ENCODE results near the gene STAB2. TPM values are rescaled to one million over a fixed set of nuclear protein-coding genes. Genes with fewer than 3 reads are reported as not detected.

STAB2 gene
- total RNA-seq, 4 donors from 2014 or later: not detected

GRCh38 chr12:103679421-103680170, 92.5 kb downstream of the STAB2 start:
- no peak overlapping the region for H3K4me3 ChIP-seq
- no peaks in the 10 kb centered on the region for H3K36me3 ChIP-seq
- intact Hi-C loops (cut with DNase I; ENCODE audit: low total_unique reads) (no loop called here), in situ Hi-C loops (cut with MboI; ENCODE audit: low sequenced_read_pairs in 4 of 4) (no loop called here)
- no peak for TF ChIP-seq POLR2A (IDR thresholded peaks at IDR 0.05)
- no peak for TF ChIP-seq CTCF (IDR thresholded peaks at IDR 0.05 in 4 of 5, conservative IDR thresholded peaks at IDR 0.05 in 1 of 5)
- no peaks in the 10 kb centered on the region for H3K4me1 ChIP-seq
- no peak for ATAC-seq
- no peaks in the 10 kb centered on the region for H3K9me3 ChIP-seq
- no peaks in the 10 kb centered on the region for H3K27me3 ChIP-seq
- DNase-seq: no peak
- no peak overlapping the region for H3K27ac ChIP-seq

- no peaks in the 10 kb centered on the region for H3K36me3 ChIP-seq
- no peak for DNase-seq
- intact Hi-C loops (cut with DNase I; ENCODE audit: low total_unique reads): no loop called here
Measured at GRCh38 chr12:103680591-103681141, 93.6 kb downstream of the STAB2 start.

GRCh38 chr12:103686026-103686425, 99.0 kb downstream of the STAB2 start:
- no peak overlapping the region for H3K4me3 ChIP-seq
- H3K27ac ChIP-seq: no peak overlapping the region
- in situ Hi-C loops (cut with MboI; ENCODE audit: low sequenced_read_pairs in 4 of 4) (no loop called here), intact Hi-C loops (cut with DNase I; ENCODE audit: low total_unique reads) (no loop called here)
- H3K27me3 ChIP-seq: no peaks in the 10 kb centered on the region
- H3K36me3 ChIP-seq: no peaks in the 10 kb centered on the region
- no peaks in the 10 kb centered on the region for H3K9me3 ChIP-seq
- DNase-seq (no peak), ATAC-seq (no peak)
- no peak for TF ChIP-seq CTCF (IDR thresholded peaks at IDR 0.05 in 4 of 5, conservative IDR thresholded peaks at IDR 0.05 in 1 of 5)
- no peaks in the 10 kb centered on the region for H3K4me1 ChIP-seq

More at GRCh38 chr12:103680591-103681141, 93.6 kb downstream of the STAB2 start:
- Histone ChIP-seq H3K27me3 (no peaks in the 10 kb centered on the region), H3K4me1 (no peaks in the 10 kb centered on the region), H3K9me3 (no peaks in the 10 kb centered on the region), H3K27ac (no peak overlapping the region), H3K4me3 (no peak overlapping the region)
- in situ Hi-C loops (cut with MboI; ENCODE audit: low sequenced_read_pairs in 4 of 4): no loop called here
- TF ChIP-seq POLR2A (IDR thresholded peaks at IDR 0.05): no peak
- TF ChIP-seq CTCF (IDR thresholded peaks at IDR 0.05 in 4 of 5, conservative IDR thresholded peaks at IDR 0.05 in 1 of 5): no peak
- no peak for ATAC-seq

- Histone ChIP-seq H3K4me3 (no peak overlapping the region), H3K27ac (no peak overlapping the region), H3K9me3 (no peaks in the 10 kb centered on the region), H3K4me1 (no peaks in the 10 kb centered on the region), H3K36me3 (no peaks in the 10 kb centered on the region), H3K27me3 (no peaks in the 10 kb centered on the region)
- in situ Hi-C loops (cut with MboI; ENCODE audit: low sequenced_read_pairs in 4 of 4): no loop called here
- TF ChIP-seq POLR2A (IDR thresholded peaks at IDR 0.05): no peak
- no peak for TF ChIP-seq CTCF (IDR thresholded peaks at IDR 0.05 in 4 of 5, conservative IDR thresholded peaks at IDR 0.05 in 1 of 5)
- ATAC-seq: no peak
- DNase-seq: no peak
- intact Hi-C loops (cut with DNase I; ENCODE audit: low total_unique reads): no loop called here
Measured at GRCh38 chr12:103687253-103687652, 100.2 kb downstream of the STAB2 start.

Measured in gastrocnemius medialis (tissue), 4 donors.